Activated effector memory CD4-positive, alpha-beta T cell treated with Interleukin-2 at 50 U/mL for 16 hours (primary cell): ENCODE data around the gene LHX5.

Experiments
- DNase-seq: peaks from one replicate; pipeline ENCODE4 v3.0.0-alpha.2; 2020

LHX5 gene

DNA sequence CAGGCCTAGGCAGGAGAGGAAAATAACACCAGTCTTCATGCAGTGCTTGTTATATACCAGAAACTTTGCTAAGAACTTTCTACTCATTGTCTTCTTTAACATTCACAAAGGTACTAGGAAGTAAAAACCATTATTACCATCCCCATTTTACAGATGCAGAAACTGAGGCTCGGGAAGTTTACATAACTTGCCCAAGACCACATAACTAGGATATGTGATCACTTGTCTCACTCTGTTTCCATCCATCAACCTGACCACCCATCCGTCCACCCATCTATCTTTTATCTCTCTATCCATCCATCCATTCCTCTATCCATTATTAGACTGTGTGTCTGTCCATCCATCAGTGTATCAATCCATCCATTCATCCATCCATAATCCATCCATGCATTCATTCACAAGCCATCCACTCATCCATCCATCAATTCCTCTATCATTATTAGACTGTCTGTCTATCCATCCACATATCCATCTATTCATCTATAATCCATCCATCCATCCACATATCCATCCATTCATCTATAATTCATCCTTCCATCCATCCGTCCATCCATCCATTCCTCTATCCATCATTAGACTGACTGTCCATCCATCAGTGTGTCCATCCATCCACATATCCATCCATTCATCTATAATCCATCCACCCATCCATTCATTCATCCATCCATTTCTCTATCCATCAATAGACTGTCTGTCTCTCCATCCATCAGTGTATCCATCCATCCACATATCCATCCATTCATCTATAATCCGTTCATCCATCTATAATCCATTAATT lies 33.0 kb downstream of the LHX5 start:
- no peak for DNase-seq

DNA sequence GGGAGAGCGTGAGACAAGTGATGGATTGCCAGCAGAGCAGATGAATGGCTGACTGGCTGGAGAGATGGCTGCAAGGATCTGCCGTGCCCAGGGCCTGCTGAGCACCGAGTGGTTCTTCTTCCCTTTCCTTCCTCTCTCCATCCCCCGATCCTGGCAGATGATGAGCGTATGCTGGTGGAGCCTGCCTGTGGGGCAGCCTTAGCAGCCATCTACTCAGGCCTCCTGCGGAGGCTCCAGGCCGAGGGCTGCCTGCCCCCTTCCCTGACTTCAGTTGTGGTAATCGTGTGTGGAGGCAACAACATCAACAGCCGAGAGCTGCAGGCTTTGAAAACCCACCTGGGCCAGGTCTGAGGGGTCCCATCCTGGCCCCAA lies 34.0 kb downstream of the LHX5 start:
- no peak for DNase-seq

DNA sequence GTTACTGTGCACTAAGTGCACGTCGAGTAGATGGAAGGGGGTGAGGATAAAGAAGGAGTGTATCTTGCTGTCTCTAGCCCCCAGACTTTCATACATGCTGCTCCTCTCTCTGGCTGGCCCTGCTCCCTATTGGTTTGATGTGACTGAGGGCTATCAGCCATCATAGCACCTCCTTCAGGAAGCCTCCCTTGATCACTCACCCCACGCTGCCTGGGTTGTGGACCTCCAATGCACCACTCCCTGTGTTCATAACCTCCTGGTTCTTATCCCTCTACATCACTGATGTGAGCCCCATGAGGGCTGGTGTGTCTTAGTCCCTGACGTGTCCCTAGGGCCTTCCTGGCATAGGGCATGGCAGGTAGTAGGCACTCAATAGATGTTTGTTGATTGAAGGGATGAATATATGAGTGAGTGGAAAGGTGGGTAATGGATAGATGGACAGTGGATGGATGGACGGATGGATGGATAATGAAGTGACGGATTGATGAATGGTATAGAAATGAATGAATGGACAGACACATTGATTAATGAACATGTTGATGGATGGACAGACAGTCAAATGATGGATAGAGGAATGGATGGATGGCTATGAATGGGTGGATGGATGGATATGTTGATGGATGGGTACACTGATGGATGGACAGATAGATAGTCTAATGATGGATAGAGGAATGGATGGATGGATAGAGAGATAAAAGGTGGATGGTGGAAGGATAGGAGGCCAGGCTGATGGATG lies 34.5 kb downstream of the LHX5 start:
- no peak for DNase-seq

DNA sequence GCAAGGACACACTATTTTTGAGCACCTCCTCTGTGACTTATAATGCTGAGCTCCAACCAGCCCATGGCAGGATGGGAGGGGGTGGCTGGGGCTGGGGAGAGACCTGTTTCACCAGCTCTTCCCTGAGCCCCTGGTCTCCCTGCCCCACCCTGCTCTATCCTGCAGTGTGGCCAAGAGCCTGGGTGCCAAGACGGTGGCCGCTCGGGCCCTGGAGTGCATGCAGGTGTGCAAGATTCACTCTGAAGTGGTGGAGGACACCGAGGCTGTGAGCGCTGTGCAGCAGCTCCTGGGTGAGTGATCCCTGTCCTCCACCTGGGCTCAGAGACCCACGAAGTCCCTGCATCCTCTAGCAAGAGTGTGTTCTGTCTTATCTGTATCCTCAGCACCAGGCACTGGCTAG lies 35.1 kb downstream of the LHX5 start:
- no peak for DNase-seq

DNA sequence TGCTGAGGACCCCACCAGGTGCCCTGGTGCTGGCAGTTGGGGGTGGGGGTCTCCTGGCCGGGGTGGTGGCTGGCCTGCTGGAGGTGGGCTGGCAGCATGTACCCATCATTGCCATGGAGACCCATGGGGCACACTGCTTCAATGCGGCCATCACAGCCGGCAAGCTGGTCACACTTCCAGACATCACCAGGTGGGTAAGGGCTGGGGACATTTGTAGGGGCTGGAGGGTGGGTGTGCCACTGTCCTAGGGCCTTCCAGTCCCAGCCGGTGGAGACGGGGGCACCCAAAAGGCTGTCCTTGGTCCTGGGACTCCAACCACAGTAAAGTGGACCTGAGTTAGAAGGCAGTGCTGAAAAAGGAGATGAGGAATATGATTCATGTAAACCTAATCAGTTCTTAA lies 36.3 kb downstream of the LHX5 start:
- no peak for DNase-seq

DNA sequence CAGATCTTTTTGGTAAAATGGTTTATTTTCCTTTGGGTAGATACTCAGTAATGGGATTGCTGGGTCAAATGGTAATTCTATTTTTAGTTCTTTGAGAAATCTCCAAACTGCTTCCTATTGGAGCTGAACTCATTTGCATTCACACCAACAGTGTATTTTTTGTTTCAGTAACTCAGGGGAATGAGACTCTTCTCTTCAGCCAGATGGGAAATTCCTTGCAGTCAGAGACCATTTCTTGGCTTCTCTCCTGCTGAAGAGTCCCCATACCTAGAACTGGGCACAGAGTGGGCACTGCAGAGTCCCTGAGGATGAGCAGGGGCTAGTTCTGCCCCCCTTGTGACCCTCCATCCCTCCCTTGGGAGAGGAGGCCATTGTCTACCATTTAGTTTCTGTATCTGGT lies 38.7 kb downstream of the LHX5 start:
- DNase-seq: no peak

DNA sequence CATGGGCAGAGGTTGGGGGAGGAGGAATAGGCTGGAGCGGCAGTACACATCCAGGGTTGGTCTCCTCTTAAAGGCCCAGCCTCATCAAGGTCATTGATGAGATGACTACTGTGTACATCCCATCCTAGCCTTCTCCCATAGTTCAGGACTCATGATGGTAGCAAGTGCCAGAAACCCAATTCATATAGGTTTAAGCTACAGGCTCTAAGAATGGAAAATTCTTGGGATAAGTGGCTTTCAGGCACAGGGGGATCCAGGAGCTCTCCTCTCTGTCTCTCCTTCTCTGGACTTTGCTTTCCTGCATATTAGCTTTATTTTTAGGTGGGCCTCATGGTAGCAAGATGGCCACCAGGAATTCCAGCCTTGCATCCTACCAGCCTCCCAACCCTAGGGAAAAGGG lies 43.2 kb downstream of the LHX5 start:
- DNase-seq: no peak

DNA sequence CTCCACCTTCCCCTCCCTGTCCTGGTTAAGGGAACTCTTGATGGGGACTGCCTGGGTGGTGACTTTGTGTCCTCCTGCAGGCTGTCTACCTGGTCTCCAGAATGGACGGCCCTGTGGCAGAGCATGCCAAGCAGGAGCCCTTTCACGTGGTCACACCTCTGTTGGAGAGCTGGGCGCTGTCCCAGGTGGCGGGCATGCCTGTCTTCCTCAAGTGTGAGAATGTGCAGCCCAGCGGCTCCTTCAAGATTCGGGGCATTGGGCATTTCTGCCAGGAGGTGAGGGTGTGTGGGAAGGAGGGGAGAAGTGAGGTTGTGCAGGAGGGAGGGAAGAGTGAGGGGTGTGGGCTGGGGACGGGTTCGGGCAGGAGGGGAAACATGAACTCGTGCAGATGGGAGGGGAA lies 43.8 kb downstream of the LHX5 start:
- no peak for DNase-seq

DNA sequence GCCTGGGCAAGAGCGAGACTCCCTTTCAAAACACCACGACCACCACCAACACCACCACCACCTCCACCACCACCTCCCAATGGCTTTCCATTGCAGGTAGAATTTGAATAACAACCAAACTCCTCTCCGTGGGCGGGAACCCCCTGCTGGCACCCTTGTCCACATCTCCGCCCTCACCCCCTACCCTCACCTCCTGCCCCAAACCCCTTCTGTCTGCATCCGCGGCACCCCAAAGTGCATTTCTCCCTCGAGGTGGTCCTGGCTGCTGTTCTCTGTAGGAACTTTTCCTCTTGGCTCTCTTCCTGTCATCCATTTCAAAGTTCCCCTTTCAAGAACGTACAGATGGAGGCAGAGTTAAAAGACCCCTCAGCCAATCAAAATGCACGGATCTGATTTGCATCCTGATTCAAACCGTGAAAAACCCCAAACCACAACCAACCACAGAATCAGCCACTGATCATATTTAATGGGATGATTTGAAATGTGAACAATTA lies 45.7 kb downstream of the LHX5 start:
- DNase-seq: no peak

DNA sequence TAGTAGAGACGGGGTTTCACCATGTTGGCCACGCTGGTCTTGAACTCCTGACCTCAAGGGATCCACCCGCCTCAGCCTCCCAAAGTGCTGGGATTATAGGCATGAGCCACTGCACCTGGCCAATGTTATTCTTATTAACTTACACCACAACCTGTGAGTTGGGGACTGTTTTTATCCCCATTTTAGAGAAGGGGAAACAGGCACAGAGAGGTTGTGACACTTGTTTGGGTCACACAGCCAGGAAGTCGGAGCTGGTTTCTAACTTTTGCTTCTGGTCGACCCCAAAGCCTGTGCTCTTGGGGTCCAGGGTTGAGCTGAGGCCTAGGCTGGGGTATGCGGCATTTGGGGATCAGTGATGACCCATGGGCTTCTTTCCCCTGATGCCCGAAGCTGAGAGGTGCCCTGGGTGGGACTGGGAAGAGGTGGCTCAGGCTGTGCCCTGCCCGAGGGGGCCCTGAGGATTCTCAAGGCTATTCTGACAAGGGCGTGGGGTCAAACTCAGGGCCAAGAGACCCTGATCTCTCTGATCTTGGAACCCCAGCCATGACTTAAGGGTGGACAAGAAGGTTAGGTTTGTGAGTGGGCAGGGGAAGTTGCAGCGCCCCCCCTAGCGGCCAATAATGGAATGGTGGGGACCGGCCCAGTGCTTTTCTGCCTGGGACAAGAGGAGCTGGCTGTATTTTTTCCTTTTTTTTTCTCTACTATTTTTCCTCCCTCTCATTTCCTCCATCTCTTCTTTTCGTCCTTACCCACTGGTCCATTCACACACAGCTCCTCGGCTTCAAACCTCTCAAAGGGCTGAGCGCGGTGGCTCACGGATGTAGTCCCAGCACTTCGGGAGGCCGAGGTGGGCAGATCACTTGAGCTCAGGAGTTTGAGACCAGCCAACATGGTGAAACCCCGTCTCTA lies 46.5 kb downstream of the LHX5 start:
- peak; percentile 27 for DNase-seq

DNA sequence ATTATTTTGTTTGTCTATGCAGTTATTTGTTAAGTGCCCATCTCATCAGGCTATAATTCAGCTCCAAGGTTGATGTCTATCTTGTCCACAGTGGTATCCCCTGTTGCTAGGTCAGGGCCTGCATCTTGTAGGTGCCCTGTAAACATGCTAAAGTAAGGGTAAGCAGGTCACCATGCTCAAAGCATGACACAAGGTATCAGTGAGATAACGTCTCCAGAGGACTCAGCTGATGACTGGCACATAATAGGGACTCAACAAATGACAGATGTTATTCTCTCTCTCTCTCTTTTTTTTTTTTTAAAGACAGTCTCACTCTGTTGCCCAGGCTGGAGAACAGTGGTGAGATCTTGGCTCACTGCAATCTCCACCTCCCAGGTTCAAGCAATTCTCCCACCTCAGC lies 47.2 kb downstream of the LHX5 start:
- DNase-seq: no peak

DNA sequence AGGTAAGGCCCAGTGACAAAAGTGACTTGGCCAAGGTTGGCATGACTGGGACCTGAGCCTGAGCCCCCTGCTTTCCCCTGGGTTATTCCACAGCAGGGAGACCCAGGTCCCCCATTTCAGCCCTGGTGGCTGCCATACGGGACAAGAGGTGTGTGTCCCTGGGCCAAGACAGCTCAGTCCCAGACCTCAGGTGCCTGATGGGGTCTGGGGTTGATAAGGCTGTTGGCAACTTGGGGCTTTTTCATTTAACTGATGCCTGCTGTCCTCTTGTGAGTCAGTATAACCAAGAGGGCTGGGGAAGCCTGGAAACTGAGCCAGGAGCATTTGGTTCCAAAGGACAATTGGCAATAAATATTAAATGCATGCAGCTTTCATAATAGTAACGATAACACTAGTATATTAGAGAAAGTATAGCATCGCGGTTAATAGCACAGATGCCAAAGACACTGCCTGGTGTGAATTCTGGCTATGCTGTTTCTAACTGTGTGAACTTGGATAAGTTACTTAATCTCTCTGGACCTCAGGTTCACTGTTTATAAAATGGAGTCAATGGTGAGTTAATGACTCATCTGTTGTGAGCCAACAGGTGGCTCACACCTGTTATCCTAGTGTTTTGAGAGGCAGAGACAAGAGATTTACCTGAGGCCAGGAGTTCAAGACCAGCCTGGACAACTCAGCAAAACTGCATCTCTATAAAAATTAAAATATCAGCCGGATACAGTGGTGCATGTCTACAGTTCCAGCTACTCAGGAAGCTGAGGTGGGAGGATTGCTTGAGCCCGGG lies 48.6 kb downstream of the LHX5 start:
- DNase-seq: no peak

DNA sequence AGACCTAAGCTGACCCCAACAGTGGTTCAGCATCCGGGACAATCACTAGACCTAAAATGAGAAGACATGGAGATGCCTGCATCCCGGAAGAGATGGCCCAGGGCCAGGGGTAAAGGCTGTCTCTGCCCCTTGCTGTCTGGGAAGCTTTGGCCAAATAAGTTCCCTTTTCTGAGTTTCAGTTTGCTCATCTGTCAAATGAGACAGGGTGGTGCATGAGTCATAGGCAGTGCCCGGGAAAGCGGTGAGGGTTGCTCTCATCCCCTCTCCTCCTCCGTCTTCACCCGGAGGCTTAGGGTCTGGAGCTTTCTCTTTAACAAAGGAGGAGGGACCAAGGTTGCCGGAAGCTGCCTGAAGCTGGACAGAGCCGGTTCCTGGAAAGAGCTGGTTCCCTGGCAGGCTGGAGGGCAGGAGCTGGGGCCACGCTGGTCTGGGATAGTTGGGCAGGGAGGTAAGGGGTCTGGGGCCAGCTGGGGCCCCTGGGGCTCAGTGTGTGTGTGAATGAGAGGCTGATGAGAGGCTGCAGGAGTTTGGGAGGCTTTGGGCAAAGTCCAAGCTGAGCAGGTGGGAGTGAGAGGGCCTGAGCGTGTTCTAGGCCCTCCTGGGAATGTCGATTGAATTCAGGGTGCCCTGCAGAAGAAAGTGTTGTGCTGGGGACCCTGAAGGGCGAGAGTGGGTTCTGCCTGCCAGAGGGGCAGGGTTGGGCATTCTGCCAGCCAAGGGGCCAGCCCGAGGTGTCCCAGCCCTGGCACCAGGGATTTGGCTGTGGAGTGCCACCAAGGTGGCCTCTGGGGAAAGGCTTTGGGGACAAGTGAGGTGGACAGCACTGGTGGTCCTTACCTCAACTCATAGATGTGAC lies 49.4 kb downstream of the LHX5 start, which contains the start of gene SDSL:
SDSL (plus strand) TSS at position 351 of the 856 bp plus-strand sequence. CDS start 5,603 bp downstream, outside the sequence.
- DNase-seq: no peak

DNA sequence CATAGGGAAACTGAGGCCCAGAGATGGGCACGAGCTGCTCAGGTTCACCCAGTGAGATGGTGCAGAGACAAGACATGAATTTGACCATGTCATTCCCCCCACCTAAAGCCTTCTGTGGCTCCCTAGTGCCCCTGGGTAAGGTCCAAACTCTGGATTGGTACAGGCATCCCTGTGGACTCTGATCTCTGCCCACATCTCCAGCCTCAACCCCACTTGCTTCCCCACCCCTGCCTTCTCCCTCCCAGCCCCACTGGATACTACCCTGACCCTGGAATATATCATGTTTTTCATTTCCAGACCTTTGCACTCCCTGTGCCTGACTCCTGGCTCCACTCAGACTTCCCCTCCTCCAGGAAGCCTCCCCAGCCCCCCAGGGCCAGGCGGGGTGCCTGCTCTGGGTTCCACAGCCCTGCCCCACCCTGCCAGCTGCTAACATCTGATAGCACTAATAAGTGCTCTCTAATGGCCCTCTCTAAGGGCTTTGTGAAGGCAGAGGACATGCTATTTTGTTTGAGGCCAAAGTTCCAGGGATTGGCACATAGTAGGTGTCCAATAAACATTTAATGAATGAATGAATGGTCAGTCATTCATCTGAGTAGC lies 50.6 kb downstream of the LHX5 start:
- DNase-seq: no peak

DNA sequence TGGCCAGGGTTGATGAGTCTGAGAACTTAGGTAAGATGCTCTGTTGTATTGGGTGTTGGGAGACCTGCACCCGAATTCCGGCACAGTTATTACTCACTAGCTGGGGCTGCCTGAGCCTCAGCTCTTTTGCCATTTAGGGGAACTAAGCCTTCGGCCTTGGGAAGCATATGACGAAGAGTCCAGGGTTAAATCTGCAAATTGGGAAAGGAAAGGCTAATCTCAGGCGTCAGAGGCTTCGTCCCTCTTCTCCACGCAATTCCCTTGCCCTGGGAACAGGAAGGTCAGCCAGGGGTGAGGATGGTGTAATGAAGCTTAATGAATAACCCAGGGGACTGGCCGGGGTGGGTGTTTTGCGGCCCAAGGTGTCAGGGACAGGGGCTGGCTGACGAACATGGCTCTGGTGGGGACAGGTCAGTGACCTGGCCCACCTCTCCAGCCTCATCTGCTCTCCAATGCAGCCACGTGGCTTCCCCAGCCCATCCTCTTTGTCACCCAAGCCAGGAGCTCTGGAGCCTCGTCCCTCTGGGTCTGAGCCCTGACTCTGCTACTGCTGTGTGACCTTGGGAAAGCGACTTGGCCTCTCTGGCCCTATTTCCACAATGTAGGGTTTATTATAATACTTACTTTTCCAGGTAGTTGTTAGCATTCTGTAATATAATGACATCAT lies 53.3 kb downstream of the LHX5 start:
- no peak for DNase-seq

DNA sequence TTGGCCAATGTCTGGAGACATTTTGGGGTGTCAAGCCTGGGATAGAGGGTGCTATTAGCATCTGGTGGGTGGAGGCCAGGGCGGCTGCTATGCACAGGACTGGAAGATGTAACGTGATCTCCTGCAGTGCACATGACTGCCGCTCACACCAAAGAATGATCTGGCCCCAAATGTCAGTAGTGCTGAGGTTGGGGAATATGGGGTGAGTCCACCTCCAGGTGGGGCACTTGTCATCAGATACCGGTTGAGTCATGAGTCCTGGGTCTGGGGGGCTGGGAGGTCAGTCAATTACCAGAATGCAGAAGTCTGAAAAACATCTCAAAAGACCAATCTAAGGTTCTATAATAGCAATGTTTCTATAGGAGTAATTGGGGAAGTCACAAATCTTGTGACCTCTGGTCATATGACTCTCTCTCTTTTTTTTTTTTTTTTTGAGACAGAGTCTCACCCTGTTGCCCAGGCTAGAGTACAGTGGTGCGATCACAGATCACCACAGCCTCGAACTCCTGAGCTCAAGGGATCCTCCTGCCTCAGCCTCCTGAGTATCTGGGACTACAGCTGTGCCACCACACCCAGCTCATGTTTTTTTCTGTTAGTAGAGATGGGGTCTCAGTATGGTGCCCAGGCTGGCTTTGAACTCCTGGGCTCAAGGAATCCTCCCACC lies 55.4 kb downstream of the LHX5 start:
- no peak for DNase-seq

DNA sequence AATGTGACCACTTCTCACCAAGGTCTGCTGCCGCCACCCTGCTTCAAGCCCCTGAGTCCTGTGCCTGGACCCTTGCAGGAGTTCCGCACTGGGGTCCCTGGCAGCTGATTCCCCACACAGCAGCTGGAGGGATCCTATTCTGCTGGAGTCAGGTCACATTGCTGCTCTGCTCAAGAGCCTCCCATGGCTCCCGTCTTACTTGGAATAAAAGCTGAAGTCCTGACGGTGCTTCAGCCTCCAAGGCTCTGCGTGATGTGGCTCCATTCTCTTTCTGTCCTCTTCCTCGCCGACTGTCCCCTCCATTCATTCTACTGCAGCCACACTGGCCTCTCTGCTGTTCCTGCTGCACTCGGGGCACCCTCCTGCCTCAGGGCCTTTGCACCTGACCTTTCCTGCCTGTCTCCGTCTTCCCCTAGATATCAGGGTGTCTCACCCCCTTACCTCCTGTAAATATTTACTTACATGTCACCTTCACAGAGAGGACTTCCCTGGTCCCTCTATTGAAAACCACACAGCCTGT lies 57.1 kb downstream of the LHX5 start:
- DNase-seq: no peak

DNA sequence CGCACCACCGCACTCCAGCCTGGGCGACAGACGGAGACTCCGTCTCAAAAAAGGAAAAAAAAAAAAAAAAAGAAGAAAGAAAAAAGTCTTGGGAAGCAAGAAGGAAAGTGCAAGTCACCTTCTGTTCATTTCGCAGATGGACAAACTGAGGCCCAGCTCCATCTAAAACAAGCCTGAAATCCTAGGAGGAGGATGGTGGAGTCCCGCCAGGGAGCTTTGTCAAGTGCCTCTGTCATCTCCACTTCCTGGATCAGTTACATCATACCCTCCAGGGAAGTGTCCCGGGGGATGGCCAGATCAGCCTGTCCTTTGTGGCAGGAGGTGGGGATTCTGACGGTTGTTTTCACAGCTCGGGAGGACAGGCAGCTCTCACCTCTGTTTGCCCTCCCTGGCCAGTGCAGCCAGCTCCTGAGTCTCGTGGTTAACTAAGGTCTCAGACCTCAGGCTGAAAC lies 58.2 kb downstream of the LHX5 start:
- no peak for DNase-seq
